H1 (cell line): ENCODE measurements around the gene STK11IP. TPM values are rescaled to one million over a fixed set of nuclear protein-coding genes. Genes with fewer than 3 reads are reported as not detected.

ENCODE experiments used
- ATF3 ChIP-seq: IDR thresholded peaks from 2 replicates; pipeline ENCODE4 v1.6.1; 2011; ENCODE audit warnings: low read depth, mild to moderate bottlenecking, low read length; ENCODE audit not compliant: insufficient read depth
- CBX5 ChIP-seq: fragments of 300-800, 300-1000 bp; sonication (generic); IDR thresholded peaks from 2 replicates; pipeline ENCODE4 v1.7.1; 2016; ENCODE audit warnings: antibody characterized with exemption, low read length, low read depth
- POLR2A ChIP-seq, 2 experiments: IDR thresholded peaks; 1 replicate in 1 of 2; 2 replicates in 1 of 2; pipeline ENCODE4 v1.6.1; 2011; ENCODE audit warnings: low read depth in 2 of 2, low read length in 2 of 2, mild to moderate bottlenecking in 2 of 2; ENCODE audit errors: control extremely low read depth in 1 of 2
- SUZ12 ChIP-seq: fragments of 200-600 bp; sonication (generic); IDR thresholded peaks from 2 replicates; pipeline ENCODE4 v1.6.1; 2012; ENCODE audit warnings: mild to moderate bottlenecking, inconsistent platforms, low read length, moderate library complexity, mixed read lengths
- polyA plus RNA-seq, 7 experiments: library from polyadenylated mRNA; depleted of rRNA in 3 of 7; stranded (reverse) in 5 of 7; unstranded in 2 of 7; fragments of >200 nt in 5 of 7; fragments of 200-250 nt in 2 of 7; gene quantifications; 1 replicate in 5 of 7; 2 replicates in 1 of 7; 4 replicates in 1 of 7; pipeline versions ENCODE4 v1.2.1 to v1.2.3, GENCODE V29; 2011 to 2013; ENCODE audit warnings: missing spikeins in 2 of 7, mixed read lengths in 2 of 7
- total RNA-seq: library from RNA; stranded (reverse); fragmentation: NEBNext Ultra II Directional; extraction: Animal tissue kit (Norgen Biotek cat#: 25700); gene quantifications from 2 replicates; pipeline ENCODE4 v1.2.1, GENCODE V29; 2021

The STK11IP gene
- total and polyA plus RNA-seq, 2 of the 8 experiments (the other 6 are each of a cell fraction or from before 2014, with no cell fraction given), result 18.5 to 29.6 TPM

- TF ChIP-seq POLR2A (IDR thresholded peaks at IDR 0.05; ENCODE audit: control extremely low read depth in 1 of 2, low read depth in 2 of 2, low read length in 2 of 2) (no peak), ATF3 (no peak), SUZ12 (no peak), CBX5 (no peak)
These were observed 4.9 kb upstream of the STK11IP start (continued) for GRCh38 chr2:219592736-219593135.
